GM12865 (cell line): Measurements from ENCODE around the gene C7orf25.

Source experiments
- DNase-seq: peaks from one replicate; pipeline ENCODE4 v3.0.0; 2010; ENCODE audit warnings: low read depth
- H3K4me3 ChIP-seq: 2 replicates; pipeline ENCODE4 v1.5.1; 2011; ENCODE audit warnings: mild to moderate bottlenecking, low read depth, low read length, control low read depth
- TF ChIP-seq, protein P1 (sequence below): IDR thresholded peaks from 2 replicates; pipeline ENCODE4 v1.5.1; 2011; ENCODE audit warnings: low read length, control low read depth, low read depth, inconsistent platforms; ENCODE audit not compliant: insufficient read depth; ENCODE audit errors: missing control alignments

The C7orf25 gene

DNA sequence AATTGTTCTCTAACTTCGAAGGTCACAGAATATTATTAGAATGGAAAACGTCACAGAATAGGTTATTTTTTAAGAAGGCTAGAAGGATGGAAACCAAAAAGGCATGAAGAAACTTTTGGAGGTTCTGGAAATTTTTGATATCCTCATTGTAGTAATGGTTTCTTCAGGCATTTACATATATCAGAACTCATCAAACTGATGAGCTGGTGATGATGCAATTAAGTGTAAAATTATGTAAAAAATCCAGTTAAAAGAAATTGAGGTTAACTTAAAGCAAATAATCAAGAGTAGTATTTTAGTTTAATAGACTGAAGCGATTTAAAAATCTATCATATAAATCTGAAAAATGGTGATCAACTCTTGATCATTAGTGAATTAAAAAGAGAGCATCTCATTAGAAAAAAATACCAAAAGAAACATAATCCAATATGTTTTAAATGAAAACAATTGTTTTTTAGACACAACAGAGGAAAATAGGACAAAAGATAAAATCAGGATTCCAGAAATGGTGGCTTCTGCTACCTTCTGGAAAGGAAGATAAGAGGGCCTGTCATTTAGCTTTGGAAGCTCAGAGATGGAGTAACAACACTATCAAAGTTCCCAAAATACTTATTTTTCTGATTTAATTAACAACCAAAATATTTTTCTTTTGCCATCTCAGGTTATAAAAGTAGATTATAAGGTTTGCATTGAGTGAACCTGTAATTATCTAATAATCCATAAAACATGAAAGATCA lies 10.3 kb upstream of the C7orf25 start:
- H3K4me3 ChIP-seq, result no peak overlapping the region
- DNase-seq, result no peak
- TF ChIP-seq, protein P1, sequence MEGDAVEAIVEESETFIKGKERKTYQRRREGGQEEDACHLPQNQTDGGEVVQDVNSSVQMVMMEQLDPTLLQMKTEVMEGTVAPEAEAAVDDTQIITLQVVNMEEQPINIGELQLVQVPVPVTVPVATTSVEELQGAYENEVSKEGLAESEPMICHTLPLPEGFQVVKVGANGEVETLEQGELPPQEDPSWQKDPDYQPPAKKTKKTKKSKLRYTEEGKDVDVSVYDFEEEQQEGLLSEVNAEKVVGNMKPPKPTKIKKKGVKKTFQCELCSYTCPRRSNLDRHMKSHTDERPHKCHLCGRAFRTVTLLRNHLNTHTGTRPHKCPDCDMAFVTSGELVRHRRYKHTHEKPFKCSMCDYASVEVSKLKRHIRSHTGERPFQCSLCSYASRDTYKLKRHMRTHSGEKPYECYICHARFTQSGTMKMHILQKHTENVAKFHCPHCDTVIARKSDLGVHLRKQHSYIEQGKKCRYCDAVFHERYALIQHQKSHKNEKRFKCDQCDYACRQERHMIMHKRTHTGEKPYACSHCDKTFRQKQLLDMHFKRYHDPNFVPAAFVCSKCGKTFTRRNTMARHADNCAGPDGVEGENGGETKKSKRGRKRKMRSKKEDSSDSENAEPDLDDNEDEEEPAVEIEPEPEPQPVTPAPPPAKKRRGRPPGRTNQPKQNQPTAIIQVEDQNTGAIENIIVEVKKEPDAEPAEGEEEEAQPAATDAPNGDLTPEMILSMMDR, result no peak

DNA sequence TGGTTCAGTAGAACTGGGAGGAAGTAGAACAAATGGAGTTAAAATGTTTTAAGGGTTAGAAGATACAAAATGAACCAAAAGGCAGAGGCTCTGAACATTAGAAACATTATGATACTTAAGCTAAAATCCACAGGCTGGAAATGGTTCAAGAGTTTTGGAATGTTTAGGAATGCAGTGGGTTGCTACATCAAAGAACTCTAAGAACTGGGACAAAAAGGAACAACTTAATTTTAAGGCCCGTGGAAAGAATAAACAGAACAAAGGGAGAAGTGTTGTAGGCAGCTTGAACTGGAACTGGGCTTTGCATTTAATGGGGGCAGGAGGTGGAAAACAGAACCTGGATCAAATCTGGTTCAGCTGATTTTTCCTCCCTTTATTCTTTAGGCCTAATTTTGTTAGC lies 3.5 kb upstream of the C7orf25 start:
- no peak for DNase-seq
- TF ChIP-seq, protein P1, result no peak
- no peak overlapping the region for H3K4me3 ChIP-seq

DNA sequence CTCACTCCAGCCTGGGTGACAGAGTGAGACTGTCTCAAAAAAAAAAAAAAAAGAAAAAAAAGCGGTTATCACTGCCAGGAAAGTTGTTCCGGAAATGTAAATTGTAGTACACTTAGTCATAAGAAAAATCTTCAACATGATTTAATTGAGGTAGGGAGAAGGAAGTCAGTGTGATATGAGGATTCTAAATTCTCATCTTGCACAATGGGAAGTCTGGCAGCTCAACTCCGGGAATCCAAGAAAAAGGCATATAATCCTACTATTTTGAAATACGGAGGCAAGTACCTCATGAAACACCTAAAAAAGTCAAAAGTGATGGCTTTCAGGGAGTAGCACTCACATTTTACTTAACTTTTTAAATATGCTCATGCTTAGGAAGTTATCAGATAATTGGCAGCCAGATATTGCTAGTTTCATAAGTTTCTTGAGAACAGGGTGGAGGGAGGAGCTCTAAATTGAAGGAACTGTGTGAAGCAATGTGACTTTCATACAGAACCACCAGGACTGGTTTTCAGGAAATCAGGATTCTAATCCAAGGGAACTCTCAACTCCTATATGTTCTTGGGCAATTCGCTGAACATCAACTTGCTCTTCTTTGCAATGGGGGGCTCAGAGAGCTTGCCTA lies 2.7 kb upstream of the C7orf25 start:
- no peak for DNase-seq
- TF ChIP-seq, protein P1, result no peak
- no peak overlapping the region for H3K4me3 ChIP-seq

DNA sequence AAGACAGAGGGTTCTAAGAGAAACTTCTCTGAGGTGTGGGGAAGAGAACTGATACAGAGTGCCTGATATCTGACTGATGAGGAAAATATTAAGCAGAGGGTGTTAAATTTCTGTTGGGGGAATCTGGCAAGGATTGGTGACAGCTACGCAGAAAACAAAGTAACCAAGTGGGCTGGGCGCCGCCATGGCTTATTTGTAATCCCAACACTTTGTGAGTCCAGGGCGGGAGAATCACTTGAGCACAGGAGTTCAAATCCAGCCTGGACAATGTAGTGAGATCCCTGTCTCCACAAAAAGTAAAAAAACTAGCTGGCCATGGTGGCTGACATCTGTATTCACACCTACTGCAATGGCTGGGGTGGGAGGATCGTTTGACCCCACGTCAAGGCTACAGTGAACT lies 2.1 kb upstream of the C7orf25 start:
- H3K4me3 ChIP-seq, result no peak overlapping the region
- DNase-seq, result no peak
- TF ChIP-seq, protein P1, result no peak

DNA sequence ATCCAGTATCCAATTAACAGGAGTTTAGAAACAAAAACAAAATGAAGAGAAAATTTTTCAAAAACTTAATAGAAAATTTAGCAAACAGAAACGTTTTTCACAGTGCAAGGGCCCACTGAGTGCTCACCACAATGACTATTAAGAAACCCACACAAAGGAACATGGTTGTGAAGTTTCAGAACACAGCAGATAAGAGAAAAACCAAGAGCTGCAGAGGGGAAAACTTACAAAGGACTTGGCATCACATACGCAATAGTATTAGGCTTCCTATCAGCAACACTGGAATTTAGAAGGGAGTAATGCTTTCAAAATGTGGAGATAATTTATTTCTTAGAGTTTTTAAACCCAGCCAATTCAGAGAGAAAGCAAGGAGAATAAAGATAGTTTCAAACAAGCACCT lies 1.7 kb upstream of the C7orf25 start:
- H3K4me3 ChIP-seq, result no peak overlapping the region
- TF ChIP-seq, protein P1, result no peak
- DNase-seq, result no peak

DNA sequence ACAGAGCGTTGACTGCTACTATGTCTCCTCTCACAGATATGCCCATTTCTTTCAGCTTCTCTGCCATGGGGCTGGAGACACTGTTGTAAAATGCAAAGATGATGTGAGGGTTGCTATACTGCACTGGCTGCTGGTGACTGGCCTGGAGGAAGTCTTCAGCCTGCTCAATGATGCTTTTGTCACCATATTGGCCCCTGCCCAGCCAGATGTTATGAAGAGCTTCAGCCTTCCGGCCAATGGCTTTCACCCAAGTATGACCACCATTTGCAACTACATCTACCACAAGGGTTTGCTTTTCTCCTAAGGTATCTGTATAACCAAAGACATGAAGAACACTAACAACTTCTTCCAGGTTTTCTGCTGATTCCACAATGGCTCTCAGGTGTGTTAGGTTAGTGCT lies 1.6 kb downstream of the C7orf25 start:
- H3K4me3 ChIP-seq, result no peak overlapping the region
- no peak for DNase-seq
- TF ChIP-seq, protein P1, result no peak
